Ureter (tissue), 1 donor: Measurements from ENCODE around the gene COL9A3. TPM values are rescaled to one million over a fixed set of nuclear protein-coding genes. Genes with fewer than 3 reads are reported as not detected.

Experiments used
- DNase-seq: peaks from one replicate; pipeline ENCODE4 v3.0.0-alpha.2; 2020; ENCODE audit warnings: low spot score
- total RNA-seq: library from RNA; stranded (reverse); gene quantifications from one replicate; pipeline ENCODE4 v1.2.4, GENCODE V29; 2023
- donor health status: DM: yes; HTN: yes; CAD: no.

The COL9A3 gene
- total RNA-seq, 1 donor from 2014 or later: 5.1 TPM

DNA sequence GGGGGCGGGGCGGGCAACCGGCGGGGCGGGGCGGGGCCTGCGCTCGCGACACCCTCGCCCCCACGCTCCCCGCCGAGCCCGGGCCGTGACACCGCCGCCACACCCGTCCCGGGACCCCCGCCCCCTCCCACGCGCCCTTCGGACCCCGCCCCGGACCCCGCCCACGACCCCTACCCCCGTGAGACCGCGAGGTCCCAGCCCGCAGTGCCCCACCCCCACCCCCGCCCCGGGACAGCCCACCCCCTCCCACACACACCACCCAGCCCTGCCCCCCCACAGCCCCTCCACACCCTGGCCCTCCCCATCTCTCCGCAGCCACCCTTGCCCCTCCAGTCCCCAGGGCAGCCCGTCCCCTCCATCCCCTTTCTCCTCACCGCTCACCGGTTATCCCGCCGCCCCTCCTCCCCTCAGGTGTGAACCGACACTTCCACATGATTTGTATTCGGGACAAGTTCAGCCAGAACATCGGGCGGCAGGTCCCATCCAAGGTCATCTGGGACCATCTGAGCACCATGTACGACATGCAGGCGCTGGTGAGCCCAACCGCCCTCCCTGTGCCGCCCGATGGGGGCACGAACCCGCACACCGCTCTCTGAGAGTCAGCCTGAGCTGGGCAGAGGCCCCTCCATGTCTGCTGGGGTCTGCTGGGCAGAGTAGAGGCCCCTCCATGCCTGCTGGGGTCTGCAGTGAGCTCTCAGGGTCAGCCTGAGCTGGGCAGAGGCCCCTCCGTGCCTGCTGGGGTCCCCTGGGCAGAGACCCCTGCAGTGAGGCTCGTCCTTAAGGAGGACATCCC, 20.0 kb upstream of the COL9A3 start:
- no peak for DNase-seq

DNA sequence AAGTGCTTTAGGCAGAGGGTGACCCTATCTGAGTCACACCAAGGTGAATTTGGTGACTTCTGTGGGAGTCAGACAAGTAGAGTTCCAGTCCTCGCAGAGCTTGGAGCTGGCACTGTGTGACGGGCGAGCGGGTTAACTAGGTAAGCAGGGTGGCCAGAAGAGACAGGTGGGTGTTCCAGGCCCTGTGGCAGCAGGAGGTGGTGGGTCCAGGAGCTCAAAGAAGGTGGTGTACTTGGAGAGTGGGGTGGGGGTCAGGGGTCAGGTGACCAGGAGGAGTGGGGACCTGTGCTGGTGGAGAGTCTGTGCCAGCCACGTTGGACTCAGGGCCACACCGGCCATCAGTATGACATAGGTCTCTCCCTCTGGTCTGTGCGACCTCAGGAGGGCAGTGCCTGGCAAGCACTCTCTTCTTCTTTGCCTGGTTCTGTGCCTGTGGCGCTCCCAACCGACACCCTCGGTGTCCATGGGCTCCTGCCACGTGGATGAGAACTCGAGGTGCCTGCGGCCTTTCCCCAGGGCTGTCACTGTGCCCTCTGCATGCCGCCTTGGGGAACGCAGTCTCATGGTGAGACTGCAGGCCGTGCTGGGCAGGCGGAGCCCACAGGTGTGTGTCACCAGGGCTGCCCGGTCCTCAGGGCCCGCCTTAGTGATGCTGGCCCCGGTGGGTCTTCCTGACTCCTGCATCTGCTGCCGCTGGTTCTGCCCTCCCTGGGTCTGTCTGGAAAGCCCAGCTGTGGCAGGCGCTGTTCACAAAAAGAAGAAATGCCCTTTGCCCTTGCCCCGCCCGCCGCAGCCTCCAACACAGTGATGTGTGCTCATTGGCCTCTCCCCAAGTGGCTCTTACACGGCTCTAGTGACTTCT, 18.9 kb upstream of the COL9A3 start:
- no peak for DNase-seq

DNA sequence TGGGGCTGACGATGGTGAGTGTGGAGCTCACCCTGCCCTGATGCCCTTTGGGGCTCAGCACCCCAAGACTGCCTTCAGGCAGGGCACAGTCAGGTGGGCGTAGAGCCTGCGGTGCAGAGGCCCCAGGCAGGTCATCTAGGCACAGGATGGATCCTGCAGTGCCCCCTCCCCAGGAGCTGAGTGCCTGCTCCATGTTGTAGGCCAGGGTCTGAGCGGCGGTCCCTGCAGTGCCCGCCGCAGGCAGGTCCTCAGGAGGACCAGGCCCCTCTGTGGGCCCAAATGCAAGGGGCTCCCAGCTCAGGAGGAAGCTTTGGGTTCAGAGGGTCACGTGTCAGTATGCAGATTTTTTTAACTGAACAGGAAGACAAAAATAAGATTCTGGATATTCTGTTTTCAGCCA, 17.8 kb upstream of the COL9A3 start:
- no peak for DNase-seq

DNA sequence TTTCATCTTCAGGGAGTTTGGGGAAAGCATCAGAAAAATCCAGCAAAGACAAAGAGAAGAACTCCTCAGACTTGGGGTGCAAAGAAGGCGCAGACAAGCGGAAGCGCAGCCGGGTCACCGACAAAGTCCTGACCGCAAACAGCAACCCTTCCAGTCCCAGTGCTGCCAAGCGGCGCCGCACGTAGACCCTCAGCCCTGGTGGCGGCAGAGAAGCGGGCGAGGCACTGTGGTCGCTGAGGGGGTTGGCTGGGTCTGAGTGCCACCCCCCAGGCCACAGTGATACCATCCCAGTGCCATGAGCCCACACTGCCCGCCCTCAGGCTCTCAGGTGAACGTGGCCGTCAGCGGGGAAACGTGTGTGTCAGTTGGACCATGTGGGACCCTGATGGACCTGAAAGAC, 17.4 kb upstream of the COL9A3 start:
- no peak for DNase-seq

DNA sequence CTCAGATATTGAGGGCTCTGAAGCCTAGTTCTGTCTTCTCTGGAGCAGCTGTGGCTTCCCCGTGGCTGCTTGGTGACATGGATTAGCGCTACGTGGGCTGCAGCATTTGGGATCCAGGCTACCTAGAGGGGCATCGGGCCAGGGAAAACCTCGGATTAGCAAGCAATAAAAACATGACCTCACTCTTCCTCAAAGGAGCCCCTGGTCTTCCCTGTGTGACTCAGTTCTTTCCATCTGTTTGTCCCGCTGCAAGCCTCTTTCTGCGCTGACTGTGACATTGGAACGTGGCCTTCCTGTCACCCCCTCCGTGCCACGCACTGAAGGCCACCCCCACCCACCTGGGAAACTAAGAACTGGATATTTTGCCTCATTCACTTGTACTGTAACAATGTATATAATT, 17.0 kb upstream of the COL9A3 start:
- DNase-seq: no peak

DNA sequence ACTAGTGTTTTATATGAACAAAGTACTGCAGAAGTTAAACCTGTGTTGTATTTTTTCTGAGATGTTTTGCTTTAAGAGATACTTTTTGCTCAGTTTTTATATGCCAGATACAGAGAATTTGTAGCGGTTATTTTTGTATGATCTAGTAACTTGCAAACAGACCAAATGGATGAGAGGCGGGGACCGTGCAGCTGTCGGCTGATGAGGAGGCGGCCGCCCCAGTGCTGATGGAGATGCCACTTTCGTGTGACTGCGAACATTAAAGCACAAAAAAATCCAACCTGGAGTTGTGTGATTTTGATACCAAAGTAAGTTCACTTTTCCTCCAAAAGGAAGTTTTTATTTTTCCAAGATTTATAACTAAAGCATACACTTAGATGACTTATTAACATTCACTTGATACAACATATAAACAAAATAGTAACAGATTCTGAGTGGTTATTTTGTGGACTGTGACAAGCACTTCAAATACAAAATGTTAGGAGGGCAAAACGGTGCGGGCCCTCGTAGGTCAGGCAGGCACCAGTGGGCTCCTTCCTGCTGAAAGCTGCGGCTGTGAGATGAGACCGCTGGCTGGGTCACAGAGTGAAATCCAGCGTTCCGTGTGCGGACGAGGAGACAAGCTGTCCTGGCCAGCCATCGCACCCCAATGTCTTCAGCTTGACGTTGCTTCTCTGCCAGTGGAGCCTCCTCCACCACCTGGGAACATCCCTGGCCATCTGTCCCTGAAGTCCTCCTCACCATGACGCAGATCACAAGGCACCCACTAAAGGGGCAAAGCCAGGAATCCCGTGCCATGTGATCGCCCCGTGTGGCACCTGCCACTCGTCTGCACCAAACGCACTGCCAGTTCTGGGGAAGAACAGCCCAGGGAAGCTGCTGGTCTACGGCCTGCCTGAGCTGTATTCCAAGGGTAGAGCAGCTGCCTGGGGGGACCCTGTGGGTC, 16.3 kb upstream of the COL9A3 start:
- DNase-seq: no peak

DNA sequence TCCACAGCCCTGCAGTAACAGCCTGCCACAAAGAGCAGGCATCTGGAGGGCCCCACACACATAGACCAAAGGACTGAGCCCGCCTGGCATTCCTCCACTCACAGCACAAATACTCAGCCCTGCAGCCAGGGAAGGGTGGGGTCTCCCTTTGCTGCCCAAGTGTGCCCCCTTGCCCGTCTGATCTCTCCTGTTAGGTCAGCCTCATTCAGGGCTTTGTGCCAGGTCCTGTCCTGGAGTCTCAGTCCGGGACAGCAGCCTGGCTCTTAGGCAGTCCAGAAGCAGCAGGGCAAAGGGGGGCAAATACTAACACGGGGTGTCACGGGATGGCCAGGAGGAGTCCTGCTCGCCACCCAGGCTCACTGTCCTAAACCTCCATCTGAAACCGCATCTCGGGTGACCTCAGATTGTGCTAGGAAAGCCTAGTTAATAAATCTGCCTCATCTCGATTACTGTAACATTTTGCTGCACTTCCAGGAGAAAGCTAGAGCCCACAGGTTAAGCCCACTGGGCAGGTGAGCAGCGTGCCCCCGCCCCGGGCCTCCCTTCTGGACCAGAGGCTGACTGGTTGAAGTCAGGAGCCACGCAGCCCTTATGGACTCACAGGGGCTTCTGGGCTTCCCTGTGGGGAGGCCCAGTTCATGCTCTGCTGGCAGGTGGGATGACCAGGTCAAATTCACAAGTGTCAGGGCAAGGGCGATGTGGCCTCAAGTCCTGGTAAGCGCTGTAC, 15.4 kb upstream of the COL9A3 start:
- DNase-seq: no peak

DNA sequence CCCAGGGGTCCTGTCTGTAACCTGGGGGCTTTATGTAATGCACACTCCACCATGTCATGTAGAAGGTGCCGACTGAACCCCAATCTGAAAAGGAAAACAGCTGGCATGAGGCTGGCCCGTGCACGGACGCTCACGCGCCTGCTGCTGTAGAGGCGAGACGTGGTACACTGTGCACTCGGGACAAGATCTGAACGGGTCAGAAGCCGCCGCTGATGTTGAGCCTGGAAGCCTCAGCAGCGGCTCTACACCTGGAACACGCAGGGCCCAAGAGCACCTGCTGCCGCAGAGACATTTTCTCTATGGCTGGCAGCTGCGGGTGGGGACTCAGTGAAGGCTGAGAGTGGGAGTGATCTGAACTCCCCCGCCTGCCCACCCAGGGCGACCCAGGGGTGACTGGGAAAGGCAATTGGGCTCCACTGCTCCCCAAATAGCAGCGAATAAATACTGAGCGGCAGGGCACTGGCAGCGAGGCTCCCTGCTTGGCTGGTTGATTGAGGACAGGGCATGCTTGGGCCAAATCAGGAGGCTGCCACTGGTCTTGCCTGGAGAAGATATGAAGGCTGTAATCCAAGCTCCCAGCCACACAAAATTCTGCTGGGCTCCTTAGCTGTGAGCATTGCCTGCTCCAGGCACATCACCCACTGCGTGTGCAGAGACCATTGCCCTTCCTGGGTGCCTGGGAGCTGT, 14.7 kb upstream of the COL9A3 start:
- no peak for DNase-seq

DNA sequence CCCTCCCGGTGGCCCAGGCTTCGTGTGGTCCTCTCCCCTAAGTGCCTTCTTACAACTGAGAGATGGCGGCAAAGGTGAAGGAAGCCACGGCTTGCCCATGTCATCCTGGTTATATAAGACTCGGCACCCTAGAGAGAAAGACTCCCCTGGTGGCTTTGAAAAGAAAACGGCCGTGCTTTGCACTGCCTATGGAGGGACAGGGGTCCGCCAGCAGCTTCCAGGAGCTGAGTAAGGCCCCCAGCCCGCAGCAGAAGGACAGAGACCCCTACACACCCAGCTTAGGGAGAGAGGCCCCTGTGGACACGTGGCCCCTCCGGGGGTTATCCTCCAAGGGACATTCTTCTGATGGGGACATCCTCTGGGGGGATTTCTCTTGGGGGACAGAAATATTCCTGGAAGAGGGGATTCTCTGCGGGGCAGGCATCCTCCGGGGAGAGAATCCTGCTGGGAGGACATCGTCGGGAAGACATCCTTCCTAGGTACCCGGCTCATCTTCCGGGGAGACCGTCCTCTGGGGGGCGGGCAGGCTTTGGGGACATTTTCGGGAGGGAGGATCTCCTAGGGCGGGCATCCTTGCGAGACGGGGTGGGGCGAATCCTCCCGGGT, 12.7 kb upstream of the COL9A3 start:
- no peak for DNase-seq

DNA sequence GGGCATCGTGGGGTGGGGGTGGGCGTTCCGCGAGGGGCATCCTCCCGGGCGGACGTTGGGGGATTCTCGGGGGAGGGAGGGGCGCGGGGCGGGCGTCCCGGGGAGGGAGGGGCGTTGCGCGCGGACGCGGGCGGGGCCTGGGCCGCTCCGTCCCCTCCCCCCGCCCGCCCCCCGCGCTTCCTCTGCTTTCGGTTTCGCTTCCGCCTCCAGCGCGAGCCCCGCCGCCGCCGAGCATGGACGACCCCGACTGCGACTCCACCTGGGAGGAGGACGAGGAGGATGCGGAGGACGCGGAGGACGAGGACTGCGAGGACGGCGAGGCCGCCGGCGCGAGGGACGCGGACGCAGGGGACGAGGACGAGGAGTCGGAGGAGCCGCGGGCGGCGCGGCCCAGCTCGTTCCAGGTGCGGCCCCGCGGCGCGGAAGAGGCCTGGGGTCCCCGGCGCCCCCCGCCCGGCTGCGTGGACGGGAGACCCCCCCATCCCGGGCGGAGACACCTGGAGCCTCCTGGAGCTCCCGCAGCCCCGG, 12.2 kb upstream of the COL9A3 start, which contains the start of gene OGFR:
Gene OGFR (plus strand): TSS at position 209 of the 528 bp plus-strand sequence. CDS start 25 bp downstream, at position 234.
- peak; percentile 72 for DNase-seq

DNA sequence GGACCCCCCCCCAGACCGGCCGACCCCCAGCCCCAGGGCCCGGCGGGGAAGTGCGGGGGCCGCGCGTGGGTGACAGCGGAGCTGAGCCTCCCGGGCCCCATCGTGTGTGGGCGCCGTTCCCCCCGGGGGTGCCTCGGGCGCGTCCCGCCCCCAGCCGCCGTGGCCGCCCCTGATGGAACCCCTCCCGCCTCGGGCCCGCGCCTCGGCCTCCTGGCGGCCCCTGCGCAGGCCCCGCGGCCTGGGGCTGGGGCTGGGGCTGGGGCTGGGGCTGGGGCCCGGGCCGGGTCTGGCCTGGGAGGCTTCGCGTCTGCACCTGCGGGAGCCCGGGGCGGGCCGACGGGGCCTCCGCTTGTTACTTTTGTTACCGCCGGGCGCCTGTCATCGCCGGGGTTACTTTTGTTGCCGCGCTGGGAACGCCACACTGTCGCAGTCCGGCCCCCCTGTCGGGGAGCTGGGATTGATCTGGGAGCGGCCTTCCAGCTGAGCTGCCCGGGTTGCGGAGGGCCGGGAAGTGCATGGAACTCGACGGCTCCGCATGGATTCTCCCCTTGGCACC, 11.6 kb upstream of the COL9A3 start:
- no peak for DNase-seq

DNA sequence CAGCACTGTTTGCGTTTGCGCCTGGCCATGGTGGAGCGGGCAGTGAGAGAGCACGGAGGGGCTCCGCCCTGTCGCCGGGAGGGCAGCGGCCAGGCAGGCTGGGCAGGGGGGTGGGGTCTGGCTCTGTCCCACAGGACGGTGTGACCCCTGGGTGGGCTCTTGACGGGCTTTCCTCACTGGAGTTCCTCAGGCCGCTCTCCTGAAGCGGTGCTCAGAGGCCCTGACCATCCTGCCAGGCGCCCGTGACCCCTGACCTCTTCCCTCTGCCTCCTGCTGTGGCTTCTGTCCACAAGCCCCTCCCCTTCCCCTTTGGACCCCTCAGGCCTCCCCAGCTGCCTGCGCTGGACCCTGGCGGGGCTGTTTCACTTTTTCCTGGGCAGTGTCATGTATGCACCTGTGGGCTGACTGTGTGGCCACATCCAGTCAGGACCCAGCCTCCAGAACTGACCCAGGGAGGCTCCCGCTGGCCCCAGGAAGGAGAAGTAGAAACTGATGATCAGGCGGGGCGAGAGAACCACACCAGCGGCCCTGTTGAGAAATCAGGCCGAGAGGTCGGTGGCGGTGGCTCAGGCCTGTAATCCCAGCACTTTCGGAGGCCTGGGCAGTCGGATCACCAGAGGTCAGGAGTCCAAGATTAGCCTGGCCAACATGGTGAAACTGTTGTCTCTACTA, 11.0 kb upstream of the COL9A3 start:
- DNase-seq: no peak

DNA sequence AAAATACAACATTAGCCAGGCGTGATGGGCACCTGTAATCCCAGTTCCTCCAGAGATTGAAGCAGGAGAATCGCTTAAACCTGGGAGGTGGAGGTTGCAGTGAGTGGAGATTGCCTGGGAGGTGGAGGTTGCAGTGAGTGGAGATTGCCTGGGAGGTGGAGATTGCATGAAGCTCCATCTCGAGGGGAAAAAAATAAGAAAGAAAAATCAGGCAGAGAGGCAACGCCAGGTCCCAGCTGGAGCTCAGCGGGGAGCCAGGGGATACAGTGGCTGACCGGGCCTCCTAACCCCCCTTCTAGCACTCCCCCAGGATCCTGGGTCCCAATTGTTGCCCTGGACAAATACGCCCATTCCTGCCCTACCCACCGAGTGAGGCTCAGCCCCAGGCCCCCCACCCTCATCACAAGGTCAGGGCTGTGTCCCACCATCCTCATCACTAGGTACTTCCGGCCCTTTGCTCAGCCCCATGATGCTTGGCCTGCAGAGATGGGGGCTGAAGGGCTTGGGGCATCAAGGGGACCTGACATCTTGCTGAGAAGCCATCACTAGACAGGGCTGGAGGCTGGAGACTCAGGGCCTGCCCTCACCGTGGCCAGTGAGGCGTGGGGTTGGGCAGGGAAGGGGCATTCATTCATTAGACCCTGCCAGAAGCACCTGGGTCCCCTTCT, 10.3 kb upstream of the COL9A3 start:
- no peak for DNase-seq

DNA sequence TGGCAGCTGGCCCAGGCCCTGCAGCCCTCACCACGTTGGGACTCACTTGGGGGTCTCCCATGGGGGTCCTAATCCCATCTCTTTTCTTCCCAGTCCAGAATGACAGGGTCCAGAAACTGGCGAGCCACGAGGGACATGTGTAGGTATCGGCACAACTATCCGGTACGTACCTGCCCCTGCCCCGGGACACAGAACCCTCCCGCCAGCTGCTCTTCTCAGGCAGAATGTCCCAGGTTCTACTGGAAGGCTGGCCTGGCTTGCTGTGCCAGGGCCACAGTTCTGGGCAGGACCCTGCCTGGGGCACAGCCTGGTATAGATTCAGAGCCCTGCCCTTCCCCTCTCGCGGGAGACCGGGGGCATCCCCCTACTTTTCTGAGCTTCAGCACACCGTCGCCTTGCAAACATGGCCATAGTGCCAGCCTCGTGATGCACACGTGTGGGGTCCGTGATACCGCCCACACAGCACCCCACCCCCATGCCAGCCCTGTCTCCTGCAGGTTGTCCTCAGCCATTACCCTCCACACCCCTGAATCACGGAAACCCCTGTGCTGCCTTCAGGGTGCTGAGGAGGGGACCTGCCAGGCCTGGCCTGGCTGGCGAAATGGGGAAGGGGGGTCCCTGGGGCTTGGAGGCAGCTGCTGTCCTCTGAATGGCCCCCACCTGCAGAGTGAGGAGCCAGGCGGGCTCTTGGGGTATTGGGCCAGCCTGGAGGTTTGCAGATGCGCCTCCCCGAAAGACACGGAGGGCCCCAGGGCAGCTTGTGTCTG, 9.2 kb upstream of the COL9A3 start:
- no peak for DNase-seq

DNA sequence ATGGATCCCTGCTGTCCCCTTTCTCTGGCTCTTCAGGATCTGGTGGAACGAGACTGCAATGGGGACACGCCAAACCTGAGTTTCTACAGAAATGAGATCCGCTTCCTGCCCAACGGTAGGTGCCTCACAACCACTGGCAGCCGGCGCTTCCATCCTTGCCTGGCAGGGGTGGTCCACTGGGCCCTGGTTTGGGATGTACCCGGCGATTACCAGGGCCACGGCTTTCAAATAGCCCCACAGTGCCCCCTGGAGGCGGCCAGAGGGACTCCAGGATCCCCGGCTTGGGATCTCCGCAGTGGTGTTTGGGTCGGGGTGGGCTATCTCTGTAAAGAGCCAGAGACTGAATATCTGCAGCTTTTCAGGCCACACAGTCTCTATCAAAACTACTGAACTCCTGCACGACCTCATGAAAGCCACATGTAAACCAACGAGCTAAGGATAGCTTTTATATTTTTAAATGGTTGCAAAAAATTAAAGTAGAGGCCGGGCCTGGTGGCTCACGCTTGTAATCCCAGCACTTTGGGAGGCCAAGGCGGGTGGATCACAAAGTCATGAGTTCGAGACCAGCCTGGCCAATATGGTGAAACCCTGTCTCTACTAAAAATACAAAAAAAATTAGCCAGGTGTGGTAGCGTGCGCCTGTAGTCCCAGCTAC, 8.5 kb upstream of the COL9A3 start:
- peak; percentile 72 for DNase-seq

DNA sequence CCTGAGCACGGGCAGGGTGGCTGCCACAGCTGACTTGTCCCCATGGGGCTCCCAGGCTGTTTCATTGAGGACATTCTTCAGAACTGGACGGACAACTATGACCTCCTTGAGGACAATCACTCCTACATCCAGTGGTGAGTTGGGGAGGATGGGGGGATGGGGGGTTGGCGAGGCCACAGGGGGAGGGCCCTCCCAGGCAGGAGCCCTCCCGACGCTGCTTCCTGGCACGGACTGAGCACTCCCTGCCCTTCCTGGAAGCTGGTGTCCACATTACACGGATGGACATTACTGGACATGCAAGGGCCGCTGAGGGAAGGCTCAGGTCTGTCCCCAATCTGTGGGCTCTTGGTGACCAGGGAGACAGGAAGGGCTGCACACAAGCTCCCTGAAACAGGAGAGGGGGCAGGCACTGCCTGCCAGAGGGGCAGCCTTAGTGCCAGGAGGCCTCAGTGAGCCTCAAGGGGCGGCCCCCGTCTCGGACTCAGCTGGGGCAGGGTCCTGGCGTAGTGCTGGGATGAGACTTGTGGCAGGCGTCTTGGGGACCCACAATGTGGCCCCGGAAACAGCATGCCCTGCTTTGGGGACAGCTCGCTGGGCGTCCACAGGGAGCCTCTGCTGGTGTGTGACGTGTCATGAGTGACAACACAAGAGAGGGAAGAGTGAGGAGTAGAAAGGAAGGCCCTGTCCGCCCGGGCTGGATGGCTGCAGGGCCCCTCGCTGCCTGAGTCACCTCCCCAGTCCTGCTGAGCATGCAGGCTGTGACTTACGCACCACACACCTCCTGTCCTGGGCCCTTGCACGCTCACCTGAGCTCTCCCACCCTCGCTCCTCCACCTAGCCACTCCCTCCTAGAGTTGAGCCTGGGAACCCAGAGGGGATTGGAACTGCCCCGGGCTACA, 7.1 kb upstream of the COL9A3 start:
- no peak for DNase-seq
